ENCODE measurements around the gene SMAD6. TPM values are rescaled to one million over a fixed set of nuclear protein-coding genes. Genes with fewer than 3 reads are reported as not detected.

SMAD6 gene
- total and polyA plus RNA-seq, 9 of the 15 experiments (the other 6 are each of a cell fraction or from before 2014, with no cell fraction given), result 0.10 to 15.5 (median 3.7) TPM

GRCh38 chr15:66713843-66714508 lies 11.9 kb downstream of the SMAD6 start (continued):
- TF ChIP-seq HMGXB4 (CRISPR knock-in tag; IDR thresholded peaks at IDR 0.05) (no peak), ZNF699 (CRISPR knock-in tag; IDR thresholded peaks at IDR 0.05; ENCODE audit: insufficient replicate concordance) (no peak), POLR3A (IDR thresholded peaks at IDR 0.05; ENCODE audit: borderline replicate concordance, extremely low read depth, insufficient read depth, insufficient read length) (no peak), FOXJ2 (tag; IDR thresholded peaks at IDR 0.05) (no peak), MAFK (IDR thresholded peaks at IDR 0.05; ENCODE audit: low read length) (peak; percentile 41), RAD21 (CRISPR knock-in tag; conservative IDR thresholded peaks at IDR 0.05 in 1 of 2, IDR thresholded peaks at IDR 0.05 in 1 of 2) (no peak), PTBP1 (IDR thresholded peaks at IDR 0.05; ENCODE audit: low read depth, low read length) (no peak), SIN3B (IDR thresholded peaks at IDR 0.05; ENCODE audit: low read depth) (no peak), C11orf30 (IDR thresholded peaks at IDR 0.05; ENCODE audit: low read depth) (peak; percentile 53), BDP1 (IDR thresholded peaks at IDR 0.05; ENCODE audit: insufficient read depth, insufficient read length) (no peak), ZNF695 (CRISPR knock-in tag; IDR thresholded peaks at IDR 0.05) (no peak), ZNF507 (tag; conservative IDR thresholded peaks at IDR 0.05) (no peak), NEUROD1 (IDR thresholded peaks at IDR 0.05; ENCODE audit: borderline replicate concordance, low read depth, low read length, partially characterized antibody) (no peak), NFIC (IDR thresholded peaks at IDR 0.05) (peak; percentile 58; the same call in 1 of the 2 replicates), PYGO2 (tag; IDR thresholded peaks at IDR 0.05) (no peak), ZNF347 (CRISPR knock-in tag; IDR thresholded peaks at IDR 0.05; ENCODE audit: low read depth) (no peak), CHAMP1 (IDR thresholded peaks at IDR 0.05) (no peak), WHSC1 (IDR thresholded peaks at IDR 0.05; ENCODE audit: low read length) (no peak), MAFF (IDR thresholded peaks at IDR 0.05; ENCODE audit: low read length) (no peak), ZBTB12 (CRISPR knock-in tag; IDR thresholded peaks at IDR 0.05) (no peak), TCF7L2 (IDR thresholded peaks at IDR 0.05; ENCODE audit: low read depth, low read length) (no peak), CBX2 (IDR thresholded peaks at IDR 0.05; ENCODE audit: insufficient read depth, low read length, poor library complexity, severe bottlenecking) (no peak), BRF1 (IDR thresholded peaks at IDR 0.05; ENCODE audit: borderline replicate concordance, extremely low read depth, insufficient read length) (no peak)

Data from K562 (cell line).